Measurements from ENCODE around the gene PLPPR2.
"Not testable (repeated sequence)": the region's sequence is repeated elsewhere in the genome, so short reads cannot be mapped to it uniquely, and the experiment has no call there.

The PLPPR2 gene

GRCh38 chr19:11404588-11405222, 49.5 kb downstream of the PLPPR2 start:
- FAIRE-seq, result no peak

- FAIRE-seq, result no peak
Measured at GRCh38 chr19:11405846-11406643, 50.8 kb downstream of the PLPPR2 start.

- FAIRE-seq, result not testable (repeated sequence)
Measured at GRCh38 chr19:11406703-11407236, 51.5 kb downstream of the PLPPR2 start.

GRCh38 chr19:11408591-11408990, 53.4 kb downstream of the PLPPR2 start:
- FAIRE-seq, result no peak

GRCh38 chr19:11410682-11411081, 55.5 kb downstream of the PLPPR2 start:
- no peak for FAIRE-seq

GRCh38 chr19:11414544-11414943, 59.3 kb downstream of the PLPPR2 start:
- no peak for FAIRE-seq
